Kidney tubule cell (primary cell): ENCODE measurements around the gene TACR2.

Experiments
- DNase-seq: peaks from one replicate; pipeline ENCODE4 v3.0.0-alpha.2; 2018; ENCODE audit warnings: low spot score

TACR2 gene

DNA sequence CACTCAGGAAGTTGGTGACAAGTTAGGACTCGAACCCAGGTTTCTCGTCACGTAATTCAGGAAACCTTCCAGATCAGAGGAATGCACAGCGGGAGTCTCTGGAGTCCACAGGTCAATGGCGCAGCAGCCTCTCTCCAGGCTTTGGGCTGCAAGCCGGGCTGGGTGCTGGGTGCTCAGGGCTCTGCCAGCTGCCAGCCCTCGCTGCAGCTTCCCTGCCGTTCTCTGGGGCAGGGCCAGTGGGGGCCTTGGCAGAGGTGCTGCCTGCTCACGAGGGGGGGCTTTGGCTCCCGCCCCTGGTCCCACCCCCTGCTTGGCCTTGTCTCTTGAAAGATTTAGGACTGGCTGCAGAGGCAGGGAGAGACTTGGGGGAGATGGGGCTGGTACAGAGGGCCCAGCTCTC is at the start of gene TACR2:
TSS of gene TACR2 (minus strand) at position 224 of the 400 bp plus-strand sequence. CDS start 595 bp downstream, outside the sequence.
- no peak for DNase-seq

DNA sequence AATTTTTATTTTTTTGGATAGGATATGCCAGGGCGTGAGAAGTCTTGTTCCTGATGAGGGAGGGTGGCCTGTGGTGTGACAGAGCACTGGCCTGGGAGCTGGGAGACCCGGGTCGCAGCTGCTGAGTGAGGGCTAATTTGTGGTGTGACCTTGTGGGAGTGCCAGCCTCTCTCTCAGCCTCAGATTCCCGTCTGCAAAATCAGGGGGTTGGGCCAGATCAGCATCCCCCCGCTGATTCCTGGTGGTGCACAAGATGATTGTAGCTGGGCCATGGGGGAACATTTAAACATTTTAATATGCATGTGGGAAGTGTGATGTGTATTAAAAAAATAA is 49.4 kb upstream of the TACR2 start:
- no peak for DNase-seq

DNA sequence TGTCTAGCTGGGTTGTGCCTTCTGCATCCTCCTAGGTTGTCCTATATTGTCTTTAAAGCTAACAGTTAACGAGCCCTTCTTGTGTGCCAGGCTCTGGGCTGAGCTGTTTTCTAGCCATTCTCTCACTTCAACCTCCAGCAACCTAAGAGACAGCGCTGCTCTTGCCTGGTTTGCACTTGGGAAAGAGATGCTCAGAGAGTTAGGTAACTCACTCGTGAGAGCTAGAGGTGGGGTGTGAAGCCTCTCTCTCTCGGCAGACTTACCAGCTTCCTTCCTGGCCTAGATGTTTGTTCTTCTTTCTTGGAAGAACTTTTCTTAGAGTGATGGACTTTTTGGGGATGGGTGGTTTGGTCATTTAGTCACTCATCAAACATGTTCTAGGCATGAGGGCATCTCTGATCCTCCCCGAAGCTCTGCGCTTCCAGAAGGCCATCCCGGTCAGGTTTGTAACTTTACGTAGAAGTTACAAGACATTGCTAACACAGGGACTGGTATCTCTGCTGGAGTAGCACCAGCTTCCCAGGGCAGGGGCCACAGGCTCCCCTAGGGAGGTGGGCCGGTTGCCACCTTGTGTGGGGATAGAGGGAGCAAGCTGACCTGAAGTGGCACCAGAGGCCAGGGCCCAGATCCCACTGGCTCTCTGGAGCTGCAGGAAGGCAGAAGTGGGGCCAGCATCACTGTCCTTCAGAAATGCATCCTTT is 48.9 kb upstream of the TACR2 start:
- no peak for DNase-seq

DNA sequence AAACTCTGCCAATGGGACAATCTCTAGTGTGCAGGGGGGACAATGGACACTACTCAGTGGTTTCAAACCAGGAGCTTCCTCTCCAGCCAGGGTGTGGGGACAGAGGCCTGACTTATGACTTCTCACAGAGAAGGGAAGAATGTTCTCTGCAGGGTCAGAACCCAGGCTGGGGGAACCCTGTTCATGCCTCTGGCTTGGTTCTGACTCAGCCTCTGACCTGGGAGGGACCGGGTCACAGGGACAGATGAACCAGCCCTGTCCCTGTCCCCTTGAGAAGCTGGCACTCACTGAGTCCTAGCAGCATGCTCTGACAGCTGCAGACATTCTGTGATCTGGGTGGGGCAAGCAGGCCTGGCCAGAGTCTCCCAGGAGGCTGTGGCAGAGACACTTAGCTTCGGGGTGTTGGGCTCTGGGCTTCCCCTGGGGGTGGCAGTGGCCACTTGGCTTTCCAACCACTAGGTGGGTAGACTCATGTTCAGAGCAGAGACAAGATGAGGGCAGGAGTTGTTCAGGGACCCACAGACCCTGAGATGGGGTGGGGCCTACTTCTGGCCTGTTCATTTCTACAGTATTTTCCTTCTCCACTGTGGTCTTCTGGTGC is 48.2 kb upstream of the TACR2 start:
- no peak for DNase-seq

DNA sequence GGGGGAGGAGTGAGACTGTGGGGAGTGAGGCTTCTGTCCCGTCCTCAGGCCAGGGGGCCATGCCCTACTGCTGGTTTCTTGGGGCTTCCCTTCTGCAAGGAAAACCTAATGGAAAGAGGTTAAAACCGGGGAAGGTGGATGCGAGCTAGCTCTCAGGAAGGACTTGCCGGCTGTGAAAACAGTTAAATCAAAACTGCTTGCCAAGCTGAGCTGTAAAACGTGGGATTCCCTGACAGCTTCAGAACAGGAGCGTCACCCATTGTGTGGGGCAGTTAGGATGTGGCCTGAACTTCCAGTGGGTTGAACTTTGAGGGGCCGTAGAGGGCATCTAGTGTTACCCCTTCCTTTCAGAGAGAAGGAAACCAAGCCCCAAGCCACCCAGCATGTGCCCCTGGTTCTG is 47.7 kb upstream of the TACR2 start:
- no peak for DNase-seq

DNA sequence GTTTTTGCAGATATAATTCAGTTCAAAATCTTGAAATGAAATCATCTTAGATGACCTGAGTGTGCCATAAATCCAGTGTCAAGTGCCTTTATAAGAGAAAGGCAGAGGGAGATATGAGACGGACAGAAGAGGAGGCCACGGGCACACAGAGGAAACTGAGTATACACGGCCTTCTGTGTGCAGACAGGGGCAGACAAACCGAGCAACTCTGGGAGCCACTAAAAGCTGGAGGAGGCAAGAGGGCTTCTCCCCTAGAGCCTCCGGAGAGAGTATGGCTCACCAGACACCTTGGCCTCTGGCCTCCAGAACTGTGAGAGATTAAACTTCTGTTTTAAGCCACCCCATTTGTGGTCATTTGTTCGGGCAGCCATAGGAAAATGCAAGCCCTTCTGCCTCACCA is 47.2 kb upstream of the TACR2 start:
- DNase-seq, result no peak

DNA sequence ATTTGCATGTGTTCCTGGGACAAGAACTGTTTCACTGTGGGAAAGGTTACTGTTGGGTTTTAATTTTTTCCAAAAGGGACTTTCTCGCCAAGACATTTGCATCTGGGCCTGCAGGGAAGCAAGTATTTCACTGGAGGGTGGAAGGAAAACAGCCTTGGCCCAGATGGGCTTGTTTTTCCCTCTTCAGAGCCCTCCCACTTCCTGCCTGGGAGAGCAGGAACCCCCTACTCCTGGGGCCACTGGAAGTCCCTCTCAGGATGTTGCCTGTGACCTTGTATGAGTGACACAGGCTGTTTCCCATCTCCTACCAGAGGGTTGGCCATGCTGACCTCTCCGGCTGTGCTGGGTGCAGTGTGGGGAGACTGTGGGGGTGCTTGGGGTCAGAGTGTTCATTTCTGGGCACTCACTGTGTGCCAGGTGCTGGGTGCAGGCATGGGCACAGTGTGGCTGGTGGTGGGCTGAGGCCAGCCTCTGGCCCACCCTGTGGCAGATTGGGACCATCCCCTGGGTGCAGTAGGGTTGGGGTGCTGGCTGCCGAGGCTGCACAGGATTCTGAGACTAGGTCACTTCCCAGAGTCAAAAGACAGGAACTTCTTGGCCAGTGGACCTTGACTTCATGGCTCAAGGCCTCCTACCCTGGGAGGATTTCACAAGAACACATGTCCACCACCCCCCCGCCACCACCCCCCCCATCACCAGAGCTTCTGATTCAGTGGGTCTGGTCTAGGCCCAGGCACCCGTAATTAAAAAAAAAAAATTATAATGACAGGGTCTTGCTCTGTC is 44.7 kb upstream of the TACR2 start:
- DNase-seq, result peak; percentile 55

DNA sequence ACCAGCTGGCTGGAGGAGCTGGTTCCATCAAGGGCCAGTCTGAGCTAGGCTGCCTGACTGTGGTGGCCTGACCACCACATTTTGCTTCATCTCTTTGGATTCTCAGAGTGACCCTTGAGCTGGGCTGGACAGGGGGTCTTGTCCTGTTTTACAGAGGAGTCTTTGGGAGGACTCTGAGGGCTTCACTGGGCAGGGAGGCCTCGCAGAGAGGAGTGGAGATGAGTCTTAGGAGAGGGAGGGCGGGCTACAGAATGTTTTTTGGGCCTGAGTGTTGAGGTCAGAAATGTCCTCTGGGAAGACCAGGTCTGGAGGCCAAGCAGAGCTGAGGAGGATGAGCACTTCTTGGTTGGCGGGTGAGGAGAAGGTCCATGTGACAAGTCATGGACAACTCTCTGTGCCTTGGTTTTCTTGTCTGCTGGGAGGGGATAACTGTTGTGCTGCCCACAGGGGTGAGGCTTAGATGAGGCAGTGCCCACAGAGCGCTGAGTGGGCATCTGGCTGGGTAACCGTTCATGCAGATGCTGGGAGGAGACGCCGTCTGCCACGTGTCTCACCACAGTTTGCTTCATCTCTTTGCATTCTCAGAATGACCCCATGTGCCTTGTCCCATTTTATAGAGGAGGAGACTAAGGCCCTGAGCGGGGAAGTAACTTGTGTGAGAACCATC is 44.0 kb upstream of the TACR2 start:
- DNase-seq, result no peak

DNA sequence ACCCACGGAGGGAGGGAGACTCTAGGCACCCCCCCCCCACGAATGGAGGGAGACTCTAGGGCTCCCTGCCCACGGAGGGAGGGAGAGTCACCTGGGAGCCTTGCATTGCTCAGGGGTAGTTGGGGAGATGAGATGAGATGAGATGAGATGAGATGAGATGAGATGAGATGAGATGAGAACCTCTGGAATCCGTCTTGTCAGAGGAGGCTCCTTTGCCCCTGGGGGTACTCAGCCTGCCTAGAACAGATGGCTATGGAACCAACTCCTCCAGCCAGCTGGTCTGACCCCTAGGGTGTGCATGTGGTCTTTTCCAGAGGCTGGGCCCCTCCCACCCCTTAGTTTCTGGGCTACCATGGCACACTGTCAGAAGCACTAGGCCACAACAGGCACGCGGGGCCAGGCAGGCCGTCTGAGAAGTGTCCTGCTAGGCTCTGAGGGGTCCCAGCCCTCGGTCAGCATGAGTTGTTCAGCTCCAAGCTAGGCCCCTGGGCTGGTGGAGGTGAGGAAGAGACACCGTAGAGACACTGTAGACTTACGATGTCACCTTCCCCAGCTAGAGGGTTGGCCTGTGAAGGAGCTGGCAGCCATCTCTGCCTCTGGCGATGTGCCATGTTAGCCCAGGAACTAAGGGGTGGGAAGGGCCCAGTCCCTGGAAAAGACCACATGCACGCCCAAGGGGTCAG is 43.3 kb upstream of the TACR2 start:
- DNase-seq, result no peak

DNA sequence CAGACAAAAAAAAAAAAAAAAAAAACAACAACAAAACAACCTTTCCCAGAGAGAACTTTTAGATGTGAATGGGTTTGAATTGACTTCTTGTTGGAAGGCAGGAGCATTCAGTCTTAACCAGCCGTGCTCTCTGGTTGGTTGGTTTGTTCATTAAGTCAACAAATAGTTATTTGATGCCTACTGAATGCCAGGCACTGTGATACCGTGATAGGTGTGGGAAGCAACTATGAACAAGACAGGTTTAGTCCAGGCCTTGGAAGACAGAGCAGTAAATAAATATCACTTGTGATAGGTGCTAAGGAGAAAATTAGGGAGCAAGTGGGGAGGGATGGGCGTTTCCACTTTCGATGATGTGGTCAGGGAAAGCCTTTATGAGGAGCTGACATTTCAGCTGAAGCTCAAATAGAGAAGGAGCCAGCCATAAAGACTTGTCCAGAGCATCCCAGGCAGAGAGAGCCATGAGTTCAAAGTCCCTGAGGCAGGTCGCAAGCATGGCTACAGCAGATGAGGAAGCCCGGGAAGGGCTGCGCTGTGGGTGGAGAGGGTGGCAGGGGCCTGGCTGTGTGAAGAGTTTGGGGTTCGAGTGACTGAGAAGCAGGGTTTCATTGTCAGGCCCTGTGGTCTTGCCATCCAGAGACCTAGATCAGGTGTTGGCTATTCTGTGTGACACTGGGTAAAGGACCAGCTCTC is 42.5 kb upstream of the TACR2 start:
- no peak for DNase-seq

DNA sequence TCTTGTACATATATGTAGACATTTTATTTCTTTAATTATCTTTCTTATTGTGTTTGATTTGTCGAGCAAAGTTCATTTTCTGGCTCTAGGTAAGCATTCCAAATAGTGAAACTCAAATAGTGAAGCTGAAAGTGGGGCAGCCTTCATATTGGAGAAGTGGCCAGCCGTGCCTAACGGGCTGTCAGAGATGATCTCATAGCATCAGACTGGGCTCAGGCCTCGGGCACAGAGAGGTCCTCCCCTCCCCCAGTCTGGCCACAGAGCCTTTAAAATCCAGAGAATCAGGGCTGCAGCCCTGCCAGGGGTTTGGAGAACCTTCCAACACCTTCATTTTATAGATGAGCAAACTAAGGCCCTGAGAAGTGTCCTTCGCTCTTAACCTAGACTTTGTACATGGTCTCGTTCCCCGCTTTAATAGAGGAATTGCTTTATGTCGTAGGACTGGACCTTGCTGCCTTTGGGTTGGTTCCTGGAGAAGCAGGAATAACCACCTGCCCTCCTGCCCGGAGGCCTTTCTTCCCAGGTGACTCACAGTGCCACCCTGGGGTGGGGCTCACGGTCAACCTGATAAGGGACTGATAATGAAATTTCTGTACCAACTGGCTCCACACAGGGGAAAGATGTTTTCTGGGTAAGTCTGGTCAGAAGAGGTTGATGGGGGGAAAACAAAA is 41.8 kb upstream of the TACR2 start:
- DNase-seq, result peak; percentile 75

DNA sequence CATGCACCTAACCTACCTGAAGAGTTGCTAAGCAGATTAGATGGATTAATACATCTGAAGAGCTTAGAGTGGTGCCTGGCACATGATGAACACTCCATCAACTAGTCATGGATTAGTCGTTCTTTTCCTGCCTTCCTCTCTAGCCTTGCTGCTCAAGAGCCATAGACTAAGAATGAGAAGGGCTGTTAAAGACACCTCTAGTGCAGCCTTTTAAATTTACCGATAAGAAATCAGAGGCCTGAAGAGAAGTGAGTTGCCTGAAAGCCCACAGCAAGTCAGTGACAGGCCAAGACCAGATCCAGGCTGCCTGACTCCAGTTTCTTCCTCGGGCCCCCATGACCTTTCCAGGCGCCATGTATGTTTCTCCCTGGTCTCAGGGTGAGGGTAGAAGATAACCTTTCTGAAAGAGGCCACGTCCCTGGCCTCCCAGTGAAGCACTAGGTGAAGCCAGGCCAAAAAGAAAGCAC is 41.1 kb upstream of the TACR2 start:
- peak; percentile 52 for DNase-seq

DNA sequence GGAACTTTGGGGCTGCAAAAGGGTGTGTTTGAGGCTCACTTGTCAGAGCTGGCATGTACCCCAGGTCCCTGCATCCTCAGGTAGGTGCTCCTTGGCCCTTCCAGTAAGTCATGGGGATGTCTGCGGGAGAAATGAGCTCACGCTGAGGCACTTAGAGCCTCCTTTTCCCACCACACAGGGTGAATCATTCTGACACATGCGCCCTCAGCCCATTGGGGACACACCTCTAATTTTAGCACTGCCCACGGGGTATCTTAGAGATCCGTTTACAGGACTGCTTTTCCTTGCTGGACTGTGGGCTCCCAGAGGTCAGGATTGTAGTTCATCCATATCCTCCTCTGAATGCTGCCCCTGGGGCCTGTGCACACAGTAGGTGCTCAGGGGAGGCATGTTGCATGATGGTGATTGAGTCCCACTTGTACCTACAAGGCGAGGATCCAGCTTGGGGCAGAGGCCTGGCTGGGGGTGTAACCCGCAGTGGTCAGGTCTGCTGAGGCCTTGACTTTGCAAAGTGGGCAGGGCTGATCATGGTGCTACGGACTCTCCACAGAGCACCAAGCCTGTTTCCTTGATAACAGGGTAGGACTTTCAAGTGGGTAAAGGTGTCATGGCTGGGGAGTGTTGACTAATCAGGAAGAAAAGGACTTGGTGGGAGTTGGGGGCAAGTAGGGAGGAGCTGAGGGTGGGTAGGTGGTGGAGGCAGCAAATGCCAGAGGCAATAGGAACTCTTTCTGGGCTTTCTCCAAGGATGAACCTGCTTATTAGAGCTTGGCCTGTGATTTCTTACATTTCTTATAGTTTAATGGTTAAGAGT is 40.4 kb upstream of the TACR2 start:
- peak; percentile 42 for DNase-seq

DNA sequence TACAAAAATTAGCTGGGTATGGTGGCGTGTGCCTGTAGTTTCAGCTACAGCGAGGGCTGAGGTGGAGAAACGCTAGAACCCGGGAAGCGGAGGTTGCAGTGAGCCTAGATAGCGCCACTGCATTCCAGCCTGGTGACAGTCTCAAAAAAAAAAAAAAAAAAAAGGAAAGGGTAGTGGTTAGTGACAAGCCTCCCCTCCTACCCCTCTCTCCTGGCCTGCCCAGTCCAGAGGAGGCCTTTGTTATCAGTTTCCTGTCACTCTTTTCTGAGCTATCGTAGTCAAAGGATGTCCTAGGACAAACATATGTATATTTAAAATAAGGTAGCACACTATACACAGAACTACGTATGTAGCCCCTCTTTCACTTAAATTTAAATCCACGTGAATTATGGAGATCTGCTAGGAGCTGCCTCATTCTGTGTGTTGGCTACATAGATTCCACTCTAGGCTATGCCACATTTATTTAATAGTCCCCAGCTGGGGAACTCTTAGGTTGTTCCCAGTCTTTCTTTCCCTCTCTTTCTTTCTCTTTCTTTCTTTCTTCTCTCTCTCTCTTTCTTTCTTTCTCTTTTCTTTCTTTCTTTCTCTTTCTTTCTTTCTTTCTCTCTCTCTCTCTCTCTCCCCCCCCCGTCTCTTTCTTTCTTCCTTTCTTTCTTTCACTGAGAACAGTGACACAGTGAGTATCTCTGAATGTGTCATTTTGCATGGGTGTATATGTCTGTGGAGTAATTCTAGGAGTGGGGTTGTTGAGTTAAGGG is 38.5 kb upstream of the TACR2 start:
- DNase-seq, result no peak

DNA sequence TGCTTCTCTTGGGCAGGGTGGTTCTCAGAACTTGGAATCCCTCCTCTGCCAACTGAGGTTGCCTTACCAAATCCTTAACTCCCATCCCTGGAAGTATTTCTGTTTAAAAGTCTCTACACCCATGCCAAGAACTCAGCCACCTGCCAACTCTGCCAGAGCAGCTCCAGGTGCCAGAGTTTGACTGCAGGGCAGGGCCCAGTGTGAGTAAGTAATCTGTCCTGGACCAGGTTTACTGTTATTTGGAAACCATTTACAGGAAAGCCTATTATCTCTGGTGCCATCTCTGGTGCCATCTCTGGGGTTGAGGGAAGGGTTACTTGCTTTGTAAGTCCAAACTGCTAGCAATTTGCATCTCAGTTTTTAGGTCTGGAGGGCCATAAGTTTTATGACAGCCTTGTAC is 37.1 kb upstream of the TACR2 start:
- DNase-seq, result no peak

DNA sequence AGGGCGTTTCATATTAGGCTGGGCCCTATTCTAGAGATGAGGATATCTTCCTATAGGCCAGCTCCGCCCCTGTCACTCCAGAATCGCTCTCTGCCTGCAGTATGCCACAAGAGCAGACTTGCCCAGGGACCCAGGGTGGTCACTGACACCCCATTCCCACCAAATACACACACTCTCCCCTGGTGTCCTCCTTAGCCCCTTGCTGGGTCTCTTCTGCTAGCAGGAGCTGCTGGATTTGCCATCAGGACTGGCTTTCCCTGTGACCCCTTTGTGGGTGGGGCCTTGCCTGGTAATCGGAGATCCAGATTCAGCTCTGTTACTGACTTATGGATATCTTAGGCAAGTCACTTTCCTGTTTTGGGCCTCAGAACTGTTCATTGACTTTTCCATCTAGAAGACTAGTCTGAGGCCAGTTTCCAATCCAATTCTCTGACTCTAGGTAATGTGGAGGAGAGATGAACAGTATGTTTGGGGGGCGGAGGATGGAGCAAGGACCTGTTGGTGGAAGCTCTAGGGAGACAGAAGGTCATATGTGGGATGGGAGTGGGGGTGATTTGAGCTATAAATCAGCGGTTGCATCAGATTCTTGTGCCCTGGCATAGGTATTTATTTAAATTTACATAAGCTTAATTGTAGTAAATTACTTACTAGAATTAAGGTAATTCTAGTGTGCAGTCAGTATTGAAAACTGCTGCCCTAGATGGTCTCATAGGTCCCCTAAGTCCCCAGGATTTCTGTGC is 36.1 kb upstream of the TACR2 start:
- DNase-seq, result no peak

DNA sequence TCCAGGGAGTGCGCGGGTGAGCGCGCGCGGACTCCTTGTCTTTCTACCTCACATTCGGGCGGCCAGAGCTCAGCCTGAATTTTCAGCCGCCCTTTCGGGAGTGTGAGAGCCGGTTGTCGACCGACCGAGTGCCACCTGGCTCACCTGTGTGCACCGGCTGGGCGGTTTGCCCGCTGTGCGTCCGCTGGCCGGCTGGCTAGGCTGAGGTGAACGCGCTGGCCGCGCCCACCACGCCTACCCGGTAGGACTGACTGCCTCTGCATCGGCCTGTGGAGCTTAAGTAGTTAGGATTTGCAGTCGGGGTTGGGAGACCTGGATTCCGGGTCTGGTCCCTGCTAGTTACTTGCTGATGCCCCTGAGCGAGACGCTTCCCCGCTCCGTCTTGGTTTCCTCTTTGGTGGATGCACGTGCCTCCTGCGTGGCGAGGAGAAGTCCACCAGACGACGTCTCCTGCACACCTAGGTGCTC is 35.1 kb upstream of the TACR2 start:
- DNase-seq, result peak; percentile 56

DNA sequence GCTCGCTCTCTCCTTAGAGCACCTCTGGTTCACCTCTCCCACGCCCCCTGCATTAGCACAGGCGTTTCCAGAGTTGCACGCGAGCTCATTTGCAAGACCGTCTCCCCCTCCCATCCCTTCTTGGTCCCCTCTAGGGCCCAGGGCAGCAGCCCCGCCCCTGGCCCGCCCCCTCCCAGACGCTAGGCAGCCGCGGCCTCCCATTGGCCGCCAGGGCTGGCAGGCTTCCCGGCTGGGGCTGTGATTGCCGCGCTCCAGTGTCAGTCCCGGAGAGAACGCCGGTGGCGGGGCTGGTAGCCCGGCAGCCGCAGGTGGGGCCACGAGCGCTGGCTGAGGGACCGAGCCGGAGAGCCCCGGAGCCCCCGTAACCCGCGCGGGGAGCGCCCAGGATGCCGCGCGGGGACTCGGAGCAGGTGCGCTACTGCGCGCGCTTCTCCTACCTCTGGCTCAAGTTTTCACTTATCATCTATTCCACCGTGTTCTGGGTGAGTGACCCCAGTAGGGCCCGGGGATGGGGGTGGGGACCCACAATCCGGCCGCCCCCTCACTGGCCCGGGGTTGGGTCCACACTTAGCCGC is 34.6 kb upstream of the TACR2 start, which contains the start of gene TSPAN15:
TSS of gene TSPAN15 (plus strand) at position 257 of the 575 bp plus-strand sequence. CDS start at position 387, 130 bp downstream.
- DNase-seq, result peak; percentile 87
